SK-N-SH (cell line): Measurements from ENCODE around the gene MYO1D.

ENCODE experiments used
- CTCF ChIP-seq: fragments of 200-600 bp; sonication (generic); IDR thresholded peaks from 2 replicates; pipeline ENCODE4 v1.6.1; 2017; ENCODE audit warnings: antibody characterized with exemption, mild to moderate bottlenecking, moderate library complexity
- JUND ChIP-seq: IDR thresholded peaks from 2 replicates; pipeline ENCODE4 v1.4.0; 2012
- MAX ChIP-seq: IDR thresholded peaks from 2 replicates; pipeline ENCODE4 v1.4.0; 2012; ENCODE audit warnings: low read depth
- NFIC ChIP-seq: IDR thresholded peaks from 2 replicates; pipeline ENCODE4 v1.4.0; 2012; ENCODE audit warnings: borderline replicate concordance
- RCOR1 ChIP-seq: fragments of 150-350 bp; IDR thresholded peaks from 2 replicates; pipeline ENCODE4 v1.6.1; 2017; ENCODE audit warnings: antibody characterized with exemption, low read length
- TAF1 ChIP-seq: IDR thresholded peaks from 2 replicates; pipeline ENCODE4 v1.6.1; 2012; ENCODE audit warnings: low read depth, mild to moderate bottlenecking, low read length, moderate library complexity, borderline replicate concordance

GRCh38 chr17:32602396-32602795, 274.5 kb downstream of the MYO1D start:
- TF ChIP-seq CTCF (no peak), NFIC (no peak), RCOR1 (no peak), MAX (no peak), TAF1 (no peak), JUND (no peak)
